Duodenal mucosa (tissue), 2 donors: ENCODE measurements around the gene NKD2.

ENCODE experiments used
- H3K27ac ChIP-seq: one replicate; pipeline ENCODE4 v1.7.0; 2013; ENCODE audit warnings: low read depth, low read length
- H3K27me3 ChIP-seq, 2 donors: one replicate each; pipeline ENCODE4 v1.7.0; 2013; ENCODE audit warnings: low read length in 2 of 2, control low read depth in 1 of 2; ENCODE audit not compliant: insufficient read depth in 2 of 2, control insufficient read depth in 1 of 2
- H3K36me3 ChIP-seq, 2 donors: one replicate each; pipeline ENCODE4 v1.7.0; 2013; ENCODE audit warnings: low read length in 2 of 2, control low read depth in 1 of 2; ENCODE audit not compliant: insufficient read depth in 2 of 2, control insufficient read depth in 1 of 2
- H3K4me1 ChIP-seq, 2 donors: one replicate each; pipeline ENCODE4 v1.7.0; 2013; ENCODE audit warnings: low read length in 2 of 2, control low read depth in 1 of 2; ENCODE audit not compliant: insufficient read depth in 2 of 2, control insufficient read depth in 1 of 2
- H3K4me3 ChIP-seq, 2 donors: one replicate each; pipeline ENCODE4 v1.7.0; 2013; ENCODE audit warnings: low read length in 2 of 2, low read depth in 1 of 2
- H3K9ac ChIP-seq, 2 donors: one replicate each; pipeline ENCODE4 v1.7.0; 2013; ENCODE audit warnings: low read length in 2 of 2, low read depth in 1 of 2
- H3K9me3 ChIP-seq, 2 donors: one replicate each; pipeline ENCODE4 v1.7.0; 2013; ENCODE audit warnings: low read length in 2 of 2, control low read depth in 1 of 2; ENCODE audit not compliant: control insufficient read depth in 1 of 2

NKD2 gene

GRCh38 chr5:1035421-1036405, 27.1 kb downstream of the NKD2 start:
- Histone ChIP-seq H3K4me3 (no peak overlapping the region), H3K4me1 (no peaks in the 10 kb centered on the region), H3K36me3 (peaks cover 0 to 2% of the 10 kb centered on the region in 2 donors), H3K9me3 (no peaks in the 10 kb centered on the region), H3K9ac (no peak overlapping the region), H3K27ac (no peak overlapping the region), H3K27me3 (no peaks in the 10 kb centered on the region)

- no peak overlapping the region for H3K27ac ChIP-seq
- no peaks in the 10 kb centered on the region for H3K4me1 ChIP-seq
- peaks cover 0 to 2% of the 10 kb centered on the region in 2 donors for H3K36me3 ChIP-seq
- no peak overlapping the region for H3K4me3 ChIP-seq
- H3K9ac ChIP-seq = no peak overlapping the region
- no peaks in the 10 kb centered on the region for H3K27me3 ChIP-seq
- no peaks in the 10 kb centered on the region for H3K9me3 ChIP-seq
Observed at GRCh38 chr5:1036504-1037122, 28.0 kb downstream of the NKD2 start.

- Histone ChIP-seq H3K27me3 (no peaks in the 10 kb centered on the region), H3K36me3 (peaks cover 0 to 2% of the 10 kb centered on the region in 2 donors), H3K9me3 (no peaks in the 10 kb centered on the region), H3K4me1 (no peaks in the 10 kb centered on the region), H3K4me3 (no peak overlapping the region), H3K9ac (no peak overlapping the region), H3K27ac (no peak overlapping the region)
Observed at GRCh38 chr5:1037123-1037670, 28.6 kb downstream of the NKD2 start.

GRCh38 chr5:1037671-1038416, 29.2 kb downstream of the NKD2 start:
- Histone ChIP-seq H3K4me3 (no peak overlapping the region), H3K9ac (no peak overlapping the region), H3K4me1 (no peaks in the 10 kb centered on the region), H3K27ac (no peak overlapping the region), H3K36me3 (peaks cover 0 to 2% of the 10 kb centered on the region in 2 donors), H3K9me3 (no peaks in the 10 kb centered on the region), H3K27me3 (no peaks in the 10 kb centered on the region)

- Histone ChIP-seq H3K9ac (no peak overlapping the region), H3K4me3 (no peak overlapping the region), H3K27ac (no peak overlapping the region), H3K9me3 (no peaks in the 10 kb centered on the region), H3K27me3 (no peaks in the 10 kb centered on the region), H3K36me3 (peaks cover 0 to 2% of the 10 kb centered on the region in 2 donors), H3K4me1 (no peaks in the 10 kb centered on the region)
Observed at GRCh38 chr5:1038417-1039209, 30.0 kb downstream of the NKD2 start.

- Histone ChIP-seq H3K27ac (no peak overlapping the region), H3K4me3 (no peak overlapping the region), H3K27me3 (no peaks in the 10 kb centered on the region), H3K9me3 (no peaks in the 10 kb centered on the region), H3K4me1 (no peaks in the 10 kb centered on the region), H3K36me3 (peaks cover 0 to 2% of the 10 kb centered on the region in 2 donors), H3K9ac (no peak overlapping the region)
Observed at GRCh38 chr5:1039210-1039548, 30.6 kb downstream of the NKD2 start.

GRCh38 chr5:1039706-1040260, 31.2 kb downstream of the NKD2 start:
- Histone ChIP-seq H3K9me3 (no peaks in the 10 kb centered on the region), H3K4me3 (no peak overlapping the region), H3K9ac (no peak overlapping the region), H3K36me3 (peaks cover 0 to 2% of the 10 kb centered on the region in 2 donors), H3K27me3 (no peaks in the 10 kb centered on the region), H3K4me1 (no peaks in the 10 kb centered on the region), H3K27ac (no peak overlapping the region)

GRCh38 chr5:1040571-1040970, 32.0 kb downstream of the NKD2 start:
- H3K4me1 ChIP-seq = no peaks in the 10 kb centered on the region
- H3K4me3 ChIP-seq = no peak overlapping the region
- H3K9ac ChIP-seq = no peak overlapping the region
- H3K27me3 ChIP-seq = no peaks in the 10 kb centered on the region
- H3K9me3 ChIP-seq = no peaks in the 10 kb centered on the region
- H3K27ac ChIP-seq = no peak overlapping the region
- peaks cover 0 to 2% of the 10 kb centered on the region in 2 donors for H3K36me3 ChIP-seq
